HFF-Myc (cell line): ENCODE measurements around the gene TARDBP.
"Not testable (repeated sequence)": the region's sequence is repeated elsewhere in the genome, so short reads cannot be mapped to it uniquely, and the experiment has no call there.

ENCODE experiments used
- DNase-seq: peaks from one replicate; pipeline ENCODE4 v3.0.0-alpha.2; 2011; ENCODE audit warnings: low read depth; ENCODE audit errors: extremely low read depth
- H3K4me3 ChIP-seq: replicated peaks from 2 replicates; pipeline ENCODE4 v1.5.1; 2011; ENCODE audit warnings: low read depth, mild to moderate bottlenecking, control low read depth, low read length
- CTCF ChIP-seq: IDR thresholded peaks from 2 replicates; pipeline ENCODE4 v1.5.1; 2012; ENCODE audit warnings: mild to moderate bottlenecking, low read depth, low read length, control low read depth; ENCODE audit errors: missing control alignments

Gene TARDBP

GRCh38 chr1:11065796-11066195 lies 53.3 kb downstream of the TARDBP start:
- no peak for DNase-seq
- TF ChIP-seq CTCF = no peak
- no peak overlapping the region for H3K4me3 ChIP-seq

GRCh38 chr1:11067716-11068599 lies 55.5 kb downstream of the TARDBP start:
- no peak for TF ChIP-seq CTCF
- no peak for DNase-seq
- H3K4me3 ChIP-seq = no peak overlapping the region

- no peak overlapping the region for H3K4me3 ChIP-seq
- no peak for DNase-seq
- TF ChIP-seq CTCF = no peak
Observed at GRCh38 chr1:11068600-11069473, 56.4 kb downstream of the TARDBP start.

GRCh38 chr1:11070876-11071275 lies 58.4 kb downstream of the TARDBP start:
- no peak overlapping the region for H3K4me3 ChIP-seq
- no peak for TF ChIP-seq CTCF
- DNase-seq = no peak

- TF ChIP-seq CTCF = no peak
- DNase-seq = no peak
- H3K4me3 ChIP-seq = no peak overlapping the region
Observed at GRCh38 chr1:11071463-11072215, 59.2 kb downstream of the TARDBP start.

- TF ChIP-seq CTCF = no peak
- no peak overlapping the region for H3K4me3 ChIP-seq
- no peak for DNase-seq
Observed at GRCh38 chr1:11072216-11072917, 59.9 kb downstream of the TARDBP start.

GRCh38 chr1:11073398-11073797 lies 60.9 kb downstream of the TARDBP start:
- H3K4me3 ChIP-seq, DNase-seq: not testable (repeated sequence)
